IMR-90 (cell line): ENCODE measurements around the gene MFAP2. TPM values are rescaled to one million over a fixed set of nuclear protein-coding genes. Genes with fewer than 3 reads are reported as not detected.

ENCODE experiments used
- ATAC-seq: fragments of 200-7000 bp; cut with Tn5 transposase; 2 replicates; pipeline ENCODE4 v1.9.1; 2020; ENCODE audit warnings: low read depth, mild to moderate bottlenecking, moderate library complexity
- BruUV-seq: library from RNA; stranded (reverse); fragments of 400-500 nt; replicated peaks from 2 replicates; lab custom pipeline; 2021; lab: Mats Ljungman, UMichigan
- CTCF ChIA-PET: fragments of 300-600 bp; formaldehyde crosslinking; extraction: SDS; loops from one replicate; lab custom pipeline; 2021; ENCODE audit warnings: antibody characterized with exemption; lab: Yijun Ruan, JAX
- POLR2A ChIA-PET: fragments of 300-600 bp; sonication (Branson Sonifier 250); formaldehyde crosslinking; loops from one replicate; lab custom pipeline; 2022; ENCODE audit warnings: antibody characterized with exemption; ENCODE audit not compliant: unreplicated experiment; lab: Charles Lee
- DNase-seq: peaks from one replicate; pipeline ENCODE4 v3.0.0; 2013
- H2AFZ ChIP-seq: replicated peaks from 2 replicates; pipeline ENCODE3; 2013; ENCODE audit warnings: low read length, mild to moderate bottlenecking; ENCODE audit not compliant: poor library complexity
- H2AK5ac ChIP-seq: 2 replicates; pipeline ENCODE4 v1.6.1; 2013; ENCODE audit warnings: low read depth, low read length, inconsistent platforms
- H2AK9ac ChIP-seq: replicated peaks from 2 replicates; pipeline ENCODE3; 2013; ENCODE audit warnings: mild to moderate bottlenecking, low read depth, low read length, moderate library complexity; ENCODE audit not compliant: poor library complexity
- H2BK120ac ChIP-seq: 2 replicates; pipeline ENCODE4 v1.6.1; 2013; ENCODE audit warnings: low read depth, low read length, inconsistent platforms
- H2BK15ac ChIP-seq: 3 replicates; pipeline ENCODE4 v1.6.1; 2013; ENCODE audit warnings: low read depth, low read length, inconsistent platforms
- H2BK20ac ChIP-seq: 2 replicates; pipeline ENCODE4 v1.6.1; 2013; ENCODE audit warnings: low read depth, mild to moderate bottlenecking, inconsistent platforms, low read length, moderate library complexity
- H2BK5ac ChIP-seq: 2 replicates; pipeline ENCODE4 v1.6.1; 2013; ENCODE audit warnings: mild to moderate bottlenecking, low read depth, low read length, inconsistent platforms; ENCODE audit not compliant: poor library complexity, severe bottlenecking
- H3K14ac ChIP-seq: replicated peaks from 2 replicates; pipeline ENCODE4 v1.6.1; 2013; ENCODE audit warnings: low read depth, low read length, inconsistent platforms
- H3K18ac ChIP-seq: 2 replicates; pipeline ENCODE4 v1.6.1; 2013; ENCODE audit warnings: low read depth, low read length, control low read depth
- H3K23ac ChIP-seq: 2 replicates; pipeline ENCODE4 v1.6.1; 2013; ENCODE audit warnings: low read depth, low read length, inconsistent platforms
- H3K27ac ChIP-seq: 2 replicates; pipeline ENCODE4 v1.5.1; 2013; ENCODE audit warnings: mild to moderate bottlenecking, control low read depth, low read length; ENCODE audit not compliant: insufficient read depth
- H3K27me3 ChIP-seq: 2 replicates; pipeline ENCODE4 v1.6.1; 2013; ENCODE audit warnings: low read length; ENCODE audit not compliant: control insufficient read depth, insufficient read depth
- H3K36me3 ChIP-seq: 2 replicates; pipeline ENCODE4 v1.6.1; 2013; ENCODE audit warnings: low read length, mixed read lengths; ENCODE audit not compliant: control insufficient read depth, insufficient read depth
- H3K4ac ChIP-seq: 2 replicates; pipeline ENCODE4 v1.6.1; 2013; ENCODE audit warnings: low read depth, low read length, inconsistent platforms
- H3K4me1 ChIP-seq: 2 replicates; pipeline ENCODE4 v1.6.1; 2013; ENCODE audit warnings: low read length, mixed read lengths; ENCODE audit not compliant: control insufficient read depth, insufficient read depth
- H3K4me2 ChIP-seq: 2 replicates; pipeline ENCODE4 v1.6.1; 2013; ENCODE audit warnings: low read depth, mild to moderate bottlenecking, control low read depth, low read length, moderate library complexity
- H3K4me3 ChIP-seq: 2 replicates; pipeline ENCODE4 v1.5.1; 2013; ENCODE audit warnings: low read depth, mild to moderate bottlenecking, control low read depth, low read length, moderate library complexity; ENCODE audit not compliant: insufficient read depth
- H3K56ac ChIP-seq: 2 replicates; pipeline ENCODE4 v1.6.1; 2013; ENCODE audit warnings: low read length, inconsistent platforms; ENCODE audit not compliant: insufficient read depth; ENCODE audit errors: extremely low read depth
- H3K79me1 ChIP-seq, 2 experiments: 2 replicates each; pipeline ENCODE4 v1.6.1; 2013; ENCODE audit warnings: low read length in 2 of 2, inconsistent platforms in 1 of 2, low read depth in 1 of 2
- H3K9ac ChIP-seq: 2 replicates; pipeline ENCODE4 v1.6.1; 2013; ENCODE audit warnings: low read depth, low read length, control low read depth
- H3K9me1 ChIP-seq: 2 replicates; pipeline ENCODE4 v1.6.1; 2013; ENCODE audit warnings: low read length, inconsistent platforms; ENCODE audit not compliant: insufficient read depth
- H3K9me3 ChIP-seq: 2 replicates; pipeline ENCODE4 v1.6.1; 2013; ENCODE audit warnings: low read length; ENCODE audit not compliant: control insufficient read depth, insufficient read depth
- H4K20me1 ChIP-seq: 2 replicates; pipeline ENCODE4 v1.6.1; 2013; ENCODE audit warnings: low read length, inconsistent platforms; ENCODE audit not compliant: insufficient read depth
- H4K5ac ChIP-seq: 2 replicates; pipeline ENCODE4 v1.6.1; 2013; ENCODE audit warnings: mild to moderate bottlenecking, low read depth, low read length, control low read depth
- H4K8ac ChIP-seq, 2 experiments: 2 replicates each; pipeline ENCODE4 v1.6.1; 2013; ENCODE audit warnings: low read depth in 2 of 2, low read length in 2 of 2, control low read depth in 1 of 2, inconsistent platforms in 1 of 2
- H4K91ac ChIP-seq: 2 replicates; pipeline ENCODE4 v1.6.1; 2013; ENCODE audit warnings: low read depth, low read length, inconsistent platforms; ENCODE audit not compliant: insufficient read depth
- BHLHE40 ChIP-seq: fragments of 150-350 bp; IDR thresholded peaks from 2 replicates; pipeline ENCODE4 v1.6.1; 2016; ENCODE audit warnings: mild to moderate bottlenecking, low read depth, low read length
- CEBPB ChIP-seq: IDR thresholded peaks from 2 replicates; pipeline ENCODE4 v1.6.1; 2012; ENCODE audit warnings: low read depth, low read length, improper control_type of control experiment
- CHD1 ChIP-seq: IDR thresholded peaks from 2 replicates; pipeline ENCODE4 v1.6.1; 2012; ENCODE audit warnings: low read depth, low read length, improper control_type of control experiment
- CTCF ChIP-seq: conservative IDR thresholded peaks from 2 replicates; pipeline ENCODE4 v1.5.1; 2012; ENCODE audit warnings: mild to moderate bottlenecking, low read depth, low read length, improper control_type of control experiment
- FOS ChIP-seq: fragments of 150-350 bp; IDR thresholded peaks from 2 replicates; pipeline ENCODE4 v1.6.1; 2016; ENCODE audit warnings: low read depth, low read length
- MAFK ChIP-seq: IDR thresholded peaks from 2 replicates; pipeline ENCODE4 v1.6.1; 2012; ENCODE audit warnings: low read depth, low read length, improper control_type of control experiment
- MAZ ChIP-seq: IDR thresholded peaks from 2 replicates; pipeline ENCODE4 v1.6.1; 2012; ENCODE audit warnings: low read depth, mild to moderate bottlenecking, low read length, improper control_type of control experiment, moderate library complexity, borderline replicate concordance
- MXI1 ChIP-seq: IDR thresholded peaks from 2 replicates; pipeline ENCODE4 v1.6.1; 2012; ENCODE audit warnings: low read depth, mild to moderate bottlenecking, low read length, moderate library complexity, borderline replicate concordance
- NFE2L2 ChIP-seq: fragments of 150-350 bp; IDR thresholded peaks from 2 replicates; pipeline ENCODE4 v1.6.1; 2016; ENCODE audit warnings: low read depth, mild to moderate bottlenecking, low read length
- POLR2A ChIP-seq: IDR thresholded peaks from 2 replicates; pipeline ENCODE4 v1.6.1; 2012; ENCODE audit warnings: mild to moderate bottlenecking, low read depth, low read length
- RAD21 ChIP-seq: IDR thresholded peaks from 2 replicates; pipeline ENCODE4 v1.6.1; 2012; ENCODE audit warnings: low read length, improper control_type of control experiment
- RCOR1 ChIP-seq: IDR thresholded peaks from 2 replicates; pipeline ENCODE4 v1.6.1; 2012; ENCODE audit warnings: mild to moderate bottlenecking, low read length, improper control_type of control experiment; ENCODE audit not compliant: insufficient replicate concordance
- RFX5 ChIP-seq: IDR thresholded peaks from 2 replicates; pipeline ENCODE4 v1.8.0; 2012; ENCODE audit warnings: low read depth, mild to moderate bottlenecking, low read length, moderate library complexity
- SMC3 ChIP-seq: fragments of 150-350 bp; IDR thresholded peaks from 2 replicates; pipeline ENCODE4 v1.6.1; 2016; ENCODE audit warnings: low read depth, mild to moderate bottlenecking, antibody characterized with exemption, low read length, moderate library complexity
- WGBS, 2 experiments: methylation state at CpG; one replicate each; pipeline versions ENCODE4 v1.1.5 to v1.1.7; 2013; ENCODE audit warnings: missing lambda C conversion rate in 2 of 2; ENCODE audit not compliant: insufficient read length in 1 of 2; ENCODE audit errors: extremely low coverage in 2 of 2; 5-methylcytosine and 5-hydroxymethylcytosine counted together
- dilution Hi-C: fragments of 300-500 bp; cut with HindIII; formaldehyde crosslinking; loops from one replicate; pipeline ENCODE4 v1.14.3; 2018; ENCODE audit warnings: low sequenced_read_pairs; ENCODE audit not compliant: unreplicated experiment
- in situ Hi-C: fragments of 300-500 bp; cut with MboI; formaldehyde crosslinking; loops from 3 replicates; pipeline ENCODE4 v1.14.3; 2019; ENCODE audit warnings: low sequenced_read_pairs, inconsistent platforms, mixed read lengths
- intact Hi-C: fragments of 100-400 bp; cut with micrococcal nuclease; formaldehyde crosslinking; loops from 2 replicates; pipeline ENCODE4 v1.10.0; 2022
- polyA plus RNA-seq, 3 experiments: library from polyadenylated mRNA; depleted of rRNA; stranded (reverse); fragments of >200 nt; gene quantifications; 2 replicates each; pipeline ENCODE4 v1.2.3, GENCODE V29; 2012; ENCODE audit warnings: low replicate concordance in 1 of 3
- total RNA-seq: library from RNA; depleted of rRNA; stranded (reverse); fragments of >200 nt; gene quantifications from 2 replicates; pipeline ENCODE4 v1.2.3, GENCODE V29; 2012
- TF ChIP-seq, protein P1 (sequence below): fragments of 150-350 bp; IDR thresholded peaks from 2 replicates; pipeline ENCODE4 v1.6.1; 2016; ENCODE audit warnings: low read depth, mild to moderate bottlenecking, low read length, moderate library complexity, borderline replicate concordance

MFAP2 gene
- total and polyA plus RNA-seq, 2 of the 4 experiments (the other 2 are of a cell fraction) = 3.9 to 13.9 TPM

DNA sequence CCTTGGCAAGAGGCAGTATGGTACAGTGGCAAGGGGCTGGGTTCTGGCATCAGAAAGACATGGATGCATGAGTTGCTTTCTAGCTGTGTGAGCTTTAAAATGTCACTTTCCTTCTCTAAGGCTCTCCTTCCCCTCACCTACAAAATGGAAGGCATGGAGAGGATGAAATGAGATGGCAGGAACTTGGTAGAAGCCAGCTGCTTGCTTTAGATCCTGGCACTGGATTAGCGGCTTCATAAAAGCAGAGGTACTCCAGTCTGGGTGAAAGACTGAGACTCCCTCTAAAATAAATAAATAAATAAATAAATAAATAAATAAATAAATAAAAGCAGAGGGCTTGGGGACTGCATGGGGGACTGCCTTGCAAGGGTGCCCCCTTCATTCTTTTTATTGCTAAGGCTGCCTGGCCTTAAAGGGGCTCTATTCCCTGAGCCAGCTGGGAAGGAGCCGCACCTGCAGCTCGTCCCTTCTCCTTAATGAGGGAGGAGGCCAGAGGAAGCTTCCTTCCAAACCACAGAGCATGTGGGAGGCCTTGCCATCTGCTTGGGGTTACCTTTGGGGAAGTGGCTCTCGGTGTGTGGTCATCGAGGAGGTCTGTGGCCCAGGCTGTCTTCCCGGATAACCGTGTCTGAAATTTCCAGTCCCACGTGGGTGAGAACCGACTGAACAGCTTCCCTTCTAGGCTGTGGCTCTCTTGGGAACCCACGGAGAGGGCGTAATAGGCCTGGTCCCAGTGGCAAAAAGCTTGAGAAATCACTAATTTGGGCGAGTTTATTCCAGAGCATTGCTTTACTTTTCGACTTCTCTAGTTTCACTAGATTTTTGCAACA is 33.3 kb upstream of the MFAP2 start:
- ChIA-PET CTCF (interaction anchor here (1.3 kb wide), 1 partner anchor 9 kb away, joined by 3 read pairs; no protein-coding TSS in a partner anchor), POLR2A (no interaction called here)
- H4K8ac ChIP-seq = no peak overlapping the region
- peak overlapping the region; percentile 51 for H2AFZ ChIP-seq
- no peaks in the 10 kb centered on the region for H3K27me3 ChIP-seq
- H2AK9ac ChIP-seq = peak overlapping the region; percentile 16
- DNase-seq = no peak
- H3K18ac ChIP-seq = no peak overlapping the region
- no peak for ATAC-seq
- H4K5ac ChIP-seq = no peak overlapping the region
- peaks cover 3% of the 10 kb centered on the region; the same call in 1 of the 2 replicates for H3K9me1 ChIP-seq
- H3K4ac ChIP-seq = no peak overlapping the region
- no peak overlapping the region for H3K23ac ChIP-seq
- no peak overlapping the region for H4K91ac ChIP-seq
- peaks cover 10% of the 10 kb centered on the region for H3K4me1 ChIP-seq
- H3K4me2 ChIP-seq = no peak overlapping the region
- no peak overlapping the region for H3K4me3 ChIP-seq
- H3K56ac ChIP-seq = no peak overlapping the region
- no peak overlapping the region for H2BK15ac ChIP-seq
- H2BK120ac ChIP-seq = no peak overlapping the region
- no peaks in the 10 kb centered on the region for H3K9me3 ChIP-seq
- H3K27ac ChIP-seq = no peak overlapping the region
- no peak overlapping the region for H3K14ac ChIP-seq
- no peak overlapping the region for H2BK20ac ChIP-seq
- H4K20me1 ChIP-seq = peaks cover 13% of the 10 kb centered on the region; the same call in 1 of the 2 replicates
- 56% methylated on average over 6 of the region's 13 CpGs; no CpG with 5 or more reads in 1 of the 2 experiments for whole genome bisulfite sequencing, 2 experiments
- in situ Hi-C loops = no loop called here
- dilution Hi-C loops = no loop called here
- intact Hi-C loops = loop anchor here (2.0 kb wide), 1 partner anchor 63 kb away; no protein-coding TSS in a partner anchor
- H2BK5ac ChIP-seq = no peak overlapping the region
- H3K79me1 ChIP-seq = peaks cover 7 to 14% of the 10 kb centered on the region in 2 experiments; a peak in 3 of 4 replicates
- no peak overlapping the region for H2AK5ac ChIP-seq
- BruUV-seq = no TSS peak
- peaks cover 7% of the 10 kb centered on the region for H3K36me3 ChIP-seq
- no peak overlapping the region for H3K9ac ChIP-seq
- TF ChIP-seq NFE2L2 = no peak
- TF ChIP-seq MAFK = no peak
- TF ChIP-seq FOS = no peak
- TF ChIP-seq CTCF = no peak
- TF ChIP-seq CHD1 = no peak
- no peak for TF ChIP-seq POLR2A
- TF ChIP-seq MXI1 = no peak
- TF ChIP-seq, protein P1, sequence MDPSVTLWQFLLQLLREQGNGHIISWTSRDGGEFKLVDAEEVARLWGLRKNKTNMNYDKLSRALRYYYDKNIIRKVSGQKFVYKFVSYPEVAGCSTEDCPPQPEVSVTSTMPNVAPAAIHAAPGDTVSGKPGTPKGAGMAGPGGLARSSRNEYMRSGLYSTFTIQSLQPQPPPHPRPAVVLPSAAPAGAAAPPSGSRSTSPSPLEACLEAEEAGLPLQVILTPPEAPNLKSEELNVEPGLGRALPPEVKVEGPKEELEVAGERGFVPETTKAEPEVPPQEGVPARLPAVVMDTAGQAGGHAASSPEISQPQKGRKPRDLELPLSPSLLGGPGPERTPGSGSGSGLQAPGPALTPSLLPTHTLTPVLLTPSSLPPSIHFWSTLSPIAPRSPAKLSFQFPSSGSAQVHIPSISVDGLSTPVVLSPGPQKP = no peak
- no peak for TF ChIP-seq SMC3
- TF ChIP-seq RAD21 = no peak
- no peak for TF ChIP-seq BHLHE40
- no peak for TF ChIP-seq RCOR1
- no peak for TF ChIP-seq CEBPB
- no peak for TF ChIP-seq MAZ
- no peak for TF ChIP-seq RFX5
